Stimulated activated CD4-positive, alpha-beta T cell treated with anti-CD3 and anti-CD28 coated beads, Interleukin-1b, Interleukin-23, amount 100 ng/mL, for 4 hours (primary cell): ENCODE data around the gene UCK2.
A peak's percentile ranks its signal among the peaks of the same experiment; 100 is the strongest.

ENCODE experiments used
- DNase-seq, 2 donors: peaks; one replicate each; pipeline ENCODE4 v3.0.0-alpha.2; 2020; ENCODE audit warnings: low read depth in 2 of 2

Gene UCK2

DNA sequence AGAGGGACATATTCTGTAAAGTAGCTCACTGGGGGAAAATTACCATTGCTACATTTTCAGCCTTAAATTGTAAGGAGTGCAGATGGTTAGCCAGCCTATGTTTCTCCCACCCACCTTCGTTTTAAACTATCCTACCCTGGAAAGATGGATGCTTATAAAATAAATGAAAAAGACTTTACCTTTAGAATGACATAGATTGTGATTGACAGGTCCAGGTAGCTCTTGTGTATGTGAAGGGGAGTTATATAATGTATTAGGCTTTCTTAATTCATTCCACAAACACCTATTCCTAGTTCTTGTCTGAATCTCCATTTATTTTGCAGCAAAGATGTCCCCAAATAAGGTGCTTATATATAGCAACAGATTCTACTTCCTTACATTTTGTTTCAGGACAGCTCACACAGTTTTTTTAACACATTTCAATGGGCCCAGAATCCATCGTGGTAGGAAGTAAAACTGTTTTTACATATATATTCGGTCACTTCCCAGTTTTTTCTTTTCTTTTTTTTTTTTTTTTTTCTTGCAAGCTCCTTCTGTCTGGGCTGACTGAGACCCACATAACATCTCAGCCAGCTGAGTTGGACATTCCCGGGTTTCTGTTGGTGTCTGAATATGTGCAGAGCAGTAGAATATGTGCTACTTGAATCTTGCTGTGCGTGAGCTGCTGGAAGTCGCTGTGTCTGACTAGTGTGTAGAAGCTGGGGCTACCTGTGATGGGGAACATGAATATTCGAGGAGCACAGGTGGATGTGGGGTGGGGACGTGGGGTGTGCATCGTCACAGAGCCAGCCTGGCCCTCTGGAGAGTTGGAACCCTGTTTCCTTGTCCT, 27.8 kb downstream of the UCK2 start:
- no peak for DNase-seq

DNA sequence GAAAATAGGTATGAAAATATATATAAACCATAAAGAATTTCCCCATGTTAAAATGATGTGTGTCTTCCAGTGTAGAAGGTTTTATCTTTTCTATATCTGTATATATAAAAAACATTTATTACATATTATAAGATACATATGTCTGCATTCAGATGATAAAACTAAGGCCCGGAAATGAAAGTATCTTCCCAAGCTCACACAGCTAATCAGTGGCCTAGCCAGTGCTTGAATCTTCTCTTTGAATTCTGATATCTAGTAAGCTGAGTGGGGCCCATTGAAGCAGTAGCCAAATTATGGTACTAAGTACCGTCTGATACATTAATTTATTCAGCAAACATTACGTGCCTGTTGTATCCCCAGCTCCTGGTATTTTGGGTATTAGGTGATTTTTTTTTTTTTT, 28.6 kb downstream of the UCK2 start:
- DNase-seq = no peak

DNA sequence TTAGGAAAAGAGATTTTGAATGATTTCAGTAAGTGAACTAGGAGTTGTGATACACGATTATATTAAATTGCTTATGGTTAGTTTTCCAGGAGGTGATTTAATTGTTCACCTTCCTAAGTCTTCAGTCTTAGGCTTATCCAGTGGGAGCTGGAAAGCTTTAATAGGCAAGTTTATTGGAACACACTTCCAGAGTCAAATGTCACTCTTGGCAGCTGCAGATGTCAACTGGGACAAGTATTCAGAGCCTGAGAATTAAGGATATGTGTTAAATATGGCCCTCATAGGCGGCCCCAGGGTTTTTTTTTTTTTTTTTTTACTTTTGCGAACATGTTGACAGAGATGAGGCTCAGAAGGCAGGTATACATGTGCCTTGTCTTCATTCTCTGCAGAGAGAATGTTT, 29.2 kb downstream of the UCK2 start:
- DNase-seq = no peak

DNA sequence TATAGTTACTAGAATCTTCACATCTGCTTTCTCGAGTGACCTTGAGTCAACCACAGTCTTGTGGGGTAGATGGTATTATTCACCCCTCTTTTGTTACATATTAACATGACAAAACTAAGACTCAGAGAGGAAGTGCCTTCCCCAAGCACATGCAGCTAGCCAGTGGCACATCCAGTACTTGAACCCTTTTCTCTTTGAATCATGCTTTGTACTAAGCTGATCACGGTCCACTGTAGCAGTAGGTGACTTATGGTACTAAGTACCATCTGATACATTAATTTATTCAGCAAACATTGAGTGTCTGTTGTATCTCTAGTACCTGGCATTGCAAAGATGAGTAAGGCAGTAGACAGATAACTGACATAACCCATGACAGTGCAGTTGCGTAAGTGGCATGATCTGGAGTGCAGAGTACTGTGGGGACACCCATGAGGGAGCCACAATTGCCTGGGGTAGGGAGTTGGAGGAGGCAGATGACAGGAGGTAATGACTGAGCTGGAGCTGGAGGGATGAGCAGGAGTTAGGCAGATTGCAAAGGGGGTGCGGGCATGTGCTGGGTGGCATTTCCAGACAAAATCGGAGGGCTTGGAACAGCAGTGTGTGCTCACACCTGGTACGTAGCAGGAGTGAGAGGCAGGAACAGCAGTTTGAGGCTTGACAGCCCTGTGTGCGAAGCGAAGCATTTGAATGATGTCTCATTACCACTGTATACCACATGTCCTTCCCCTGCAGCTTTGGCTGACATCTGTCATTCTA, 29.8 kb downstream of the UCK2 start:
- no peak for DNase-seq

DNA sequence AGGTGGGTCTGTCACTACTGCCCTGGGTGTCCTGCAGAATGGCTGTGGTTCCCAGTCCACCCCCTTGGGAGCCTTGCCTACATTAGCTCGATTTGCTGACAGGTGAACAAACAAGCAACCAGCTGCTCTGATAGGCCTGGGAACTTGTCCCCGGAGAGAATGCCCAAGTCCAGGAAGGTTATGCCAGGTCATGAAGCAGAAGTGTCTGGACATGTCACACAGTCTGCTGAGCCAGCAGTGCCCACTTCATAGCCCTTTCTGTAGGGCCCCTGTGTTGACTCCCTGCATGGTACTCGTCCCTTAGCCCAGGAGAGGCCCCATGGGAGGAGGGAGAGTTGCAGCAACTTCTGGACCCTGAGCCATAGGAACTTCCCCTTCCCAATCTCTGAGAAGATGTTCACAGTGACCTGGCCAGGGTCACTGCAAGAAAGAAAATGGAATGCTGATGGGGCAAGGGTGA, 31.0 kb downstream of the UCK2 start:
- DNase-seq = no peak

DNA sequence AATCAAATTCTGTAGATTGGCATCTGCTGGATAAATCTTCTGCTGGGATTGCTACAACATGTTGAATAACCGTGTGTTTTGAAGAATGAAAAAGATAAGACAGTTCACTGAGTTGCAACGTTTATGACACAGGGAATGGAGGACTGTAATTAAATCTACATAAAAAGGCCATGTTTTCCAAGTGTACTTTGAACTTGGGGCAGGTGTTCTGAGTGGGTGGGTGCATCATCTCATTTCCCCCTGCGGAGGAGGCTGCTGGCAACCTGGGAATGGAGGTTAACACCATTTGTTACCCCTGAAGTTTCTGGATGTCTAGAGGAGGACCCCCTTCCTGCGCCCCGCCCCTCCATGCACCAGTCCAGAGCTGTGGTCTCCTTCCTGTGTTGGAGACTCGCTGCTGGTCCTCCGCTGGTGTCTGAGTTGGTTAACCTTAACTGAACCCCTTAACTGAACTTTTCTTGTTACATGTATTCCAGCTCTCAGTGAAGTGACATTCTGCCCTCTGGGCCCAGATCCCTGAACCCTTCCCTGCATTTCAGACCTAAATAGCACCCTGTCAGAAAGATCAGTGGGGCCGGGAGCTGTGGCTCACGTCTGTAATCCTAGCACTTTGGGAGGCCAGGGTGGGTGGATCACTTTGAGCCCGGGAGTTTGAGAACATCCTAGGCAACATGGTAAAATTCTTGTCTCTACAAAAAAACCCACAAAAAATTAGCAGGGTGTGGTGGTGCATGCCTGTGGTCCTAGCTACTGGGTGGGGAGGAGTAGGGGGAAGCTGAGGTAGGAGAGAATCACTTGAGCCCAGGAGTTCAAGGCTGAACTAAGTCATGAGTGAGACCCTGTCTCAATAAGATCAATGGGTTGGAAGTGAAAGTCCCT, 31.8 kb downstream of the UCK2 start:
- no peak for DNase-seq

DNA sequence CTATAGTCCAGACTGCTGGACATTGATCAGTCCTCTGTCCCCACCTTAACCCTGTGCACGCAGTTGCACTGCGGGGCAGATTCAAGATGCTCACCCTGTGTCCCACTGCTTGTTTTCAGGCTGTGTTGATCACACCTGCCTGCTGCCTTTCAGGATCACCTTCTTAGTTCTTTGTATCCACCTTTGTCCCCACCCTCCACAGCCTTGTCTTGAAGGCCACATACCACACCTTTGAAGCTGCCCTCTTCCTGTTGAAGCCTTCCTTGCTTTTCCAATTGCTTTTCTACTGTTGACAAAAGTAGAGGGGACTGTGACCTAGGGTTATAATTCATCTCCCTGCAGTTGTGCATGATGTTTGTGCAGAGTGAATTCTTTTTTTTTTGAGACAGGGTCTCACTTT, 32.7 kb downstream of the UCK2 start:
- DNase-seq = no peak

DNA sequence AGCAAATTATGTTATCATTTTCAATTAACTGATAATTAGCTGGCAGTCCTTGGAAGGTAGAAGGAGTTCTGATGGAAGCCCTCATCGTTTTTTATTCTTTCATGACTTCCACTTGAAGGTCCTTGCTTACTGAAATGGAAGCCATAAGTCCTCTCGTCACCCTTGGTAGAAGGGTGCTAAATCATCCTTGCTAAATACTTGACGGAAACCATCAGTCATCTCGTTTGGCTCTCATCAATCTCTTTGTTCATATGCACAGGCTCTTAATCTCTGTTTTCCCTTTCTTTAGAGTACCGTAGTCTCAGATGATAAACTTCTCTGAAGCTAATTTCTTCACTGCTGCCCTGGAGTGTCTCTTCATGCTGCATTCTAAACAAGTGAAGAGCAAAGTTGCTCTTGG, 34.5 kb downstream of the UCK2 start:
- DNase-seq = no peak

DNA sequence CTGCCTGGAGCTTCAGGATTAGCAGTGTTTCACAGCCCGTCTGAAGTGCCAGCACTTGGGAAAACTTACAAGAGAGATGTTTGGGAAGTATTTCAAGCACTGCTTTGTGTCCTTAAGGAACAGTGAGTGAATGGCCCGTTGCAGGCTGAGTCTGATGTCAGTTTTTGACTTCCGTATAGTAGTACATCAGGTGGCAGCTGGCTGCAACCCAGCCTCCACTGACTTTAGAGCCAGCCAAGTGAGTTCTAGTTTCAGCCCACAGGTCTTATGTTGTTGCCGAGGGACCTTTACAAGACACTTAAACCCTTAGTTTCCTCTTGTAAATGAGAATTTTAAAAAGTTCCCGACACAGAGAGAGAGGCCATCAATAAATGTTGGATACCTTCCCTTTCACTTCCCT, 35.0 kb downstream of the UCK2 start:
- DNase-seq = no peak

DNA sequence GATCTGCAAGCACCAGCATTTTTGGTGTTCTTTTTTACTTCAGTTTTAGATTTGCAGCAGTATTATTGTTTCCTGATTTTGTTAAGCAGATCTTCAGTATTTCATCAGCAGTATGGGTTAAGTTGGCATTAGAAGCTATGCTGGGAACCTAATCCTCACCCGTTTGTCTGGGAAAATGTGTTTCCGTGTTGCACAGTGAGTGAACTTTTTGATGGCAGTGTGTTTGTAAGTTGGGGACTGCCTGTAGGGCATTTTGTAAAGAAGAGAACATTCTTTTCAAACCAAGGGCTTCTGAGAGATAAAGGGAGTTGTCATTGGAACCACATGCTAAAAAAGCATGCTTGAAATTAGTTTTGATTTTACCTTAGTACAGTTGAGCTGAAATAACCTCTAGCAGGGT, 35.9 kb downstream of the UCK2 start:
- DNase-seq = no peak

DNA sequence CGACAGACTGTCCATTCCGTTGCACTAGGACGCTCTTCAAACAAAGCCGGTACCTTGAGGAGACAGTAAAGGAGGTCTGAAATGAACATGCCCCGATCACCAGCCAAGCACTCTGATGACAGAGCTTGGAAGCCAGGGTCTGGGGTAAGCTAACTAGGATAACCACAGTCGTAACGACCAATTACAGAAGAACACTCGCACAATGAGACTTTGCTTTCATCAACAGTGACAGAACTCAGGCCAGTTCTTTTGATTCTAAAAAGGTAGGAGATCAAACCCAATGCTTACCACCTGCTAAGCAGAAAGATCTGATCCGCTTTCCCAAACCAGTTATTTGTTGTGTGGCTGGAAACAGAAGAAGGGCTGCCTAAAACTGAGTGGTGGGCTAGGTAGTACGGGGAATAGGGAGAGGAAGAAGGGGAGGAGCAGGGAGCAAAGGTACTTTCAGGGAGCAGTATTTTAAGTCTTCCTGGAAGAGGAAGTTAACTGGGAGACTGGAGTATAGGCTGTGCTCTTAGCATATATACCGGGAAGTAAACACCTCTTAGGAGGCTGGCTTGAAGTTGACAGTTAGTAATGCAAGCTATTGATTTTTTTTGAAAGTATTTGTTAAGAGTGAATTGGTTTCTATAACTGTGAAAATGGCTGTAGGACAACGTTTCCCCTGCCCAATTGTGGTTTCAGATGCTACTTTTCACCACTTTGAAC, 38.4 kb downstream of the UCK2 start:
- DNase-seq = no peak

DNA sequence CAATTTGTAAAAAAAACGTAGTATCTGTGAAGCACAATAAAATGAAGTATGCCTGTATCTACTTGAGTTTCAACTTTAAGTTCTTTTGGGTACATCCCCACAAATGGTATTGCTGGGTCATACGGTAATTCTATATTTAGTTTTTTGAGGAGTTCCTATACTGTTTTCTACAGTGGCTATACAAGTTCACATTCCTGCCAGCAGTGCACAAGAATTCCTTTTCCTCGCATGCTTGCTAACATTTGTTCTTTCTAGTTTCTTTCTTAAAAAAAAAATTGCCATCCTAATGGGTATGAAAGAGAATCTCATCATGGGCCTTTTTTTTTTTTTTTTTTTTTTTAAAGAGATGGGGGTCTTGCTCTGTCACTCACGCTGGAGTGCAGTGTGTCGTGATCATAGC, 41.9 kb downstream of the UCK2 start:
- DNase-seq = no peak

DNA sequence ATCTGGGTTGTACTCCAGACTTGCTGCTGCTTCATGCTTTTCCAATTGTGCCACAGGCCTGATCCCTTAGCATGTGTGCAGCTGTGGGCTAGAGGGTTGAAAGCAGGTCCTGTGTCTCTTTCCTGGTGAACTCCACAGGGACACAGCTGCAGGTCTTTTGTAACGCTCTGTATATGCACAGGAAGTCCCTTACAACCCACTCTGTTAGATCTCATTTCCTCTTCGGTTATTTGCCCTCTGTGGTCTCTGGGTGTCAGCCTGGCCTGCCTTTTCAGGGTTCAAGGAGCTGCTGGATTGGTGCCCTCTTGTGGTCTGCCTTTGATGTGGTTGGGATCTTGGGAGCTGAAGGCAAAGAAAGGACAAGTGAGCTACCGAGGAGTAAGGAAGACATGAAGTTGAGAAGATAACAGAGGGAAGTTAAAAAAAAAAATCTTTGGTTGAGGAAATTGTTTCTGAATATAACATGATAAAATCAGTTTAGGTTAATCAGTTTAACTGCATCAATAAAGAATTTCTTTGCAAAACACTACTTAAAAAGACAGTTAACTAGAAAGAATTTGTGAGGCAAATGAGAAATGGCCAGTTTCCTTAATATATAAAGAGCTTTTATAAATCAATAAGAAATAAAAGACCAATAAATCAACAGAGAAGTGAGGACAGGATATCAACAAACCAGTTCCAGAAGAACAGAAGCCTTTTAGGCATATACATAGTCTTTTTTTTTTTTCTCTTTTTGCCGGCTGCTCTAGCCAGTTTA, 44.1 kb downstream of the UCK2 start:
- peak; percentile 6 to 21 for DNase-seq

DNA sequence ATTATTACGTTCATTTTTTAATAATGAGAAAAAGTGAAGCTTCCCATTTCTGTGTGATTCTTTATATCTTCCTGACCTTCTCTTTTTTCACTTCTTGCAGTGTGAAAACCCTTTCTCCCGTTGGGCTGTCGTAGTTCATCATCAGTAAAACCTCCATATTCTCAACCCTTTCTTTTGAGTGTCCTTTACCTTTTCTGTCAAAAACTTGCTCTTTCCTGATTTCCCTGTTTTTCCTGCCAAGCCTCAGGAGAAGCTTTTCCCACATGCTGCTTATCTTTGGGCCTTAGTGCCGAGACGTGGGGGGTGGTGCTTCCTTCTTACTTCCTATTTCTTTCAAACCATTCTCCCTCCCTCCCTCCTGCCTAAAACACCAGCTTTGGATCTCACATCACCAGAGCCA, 46.1 kb downstream of the UCK2 start:
- DNase-seq = no peak

DNA sequence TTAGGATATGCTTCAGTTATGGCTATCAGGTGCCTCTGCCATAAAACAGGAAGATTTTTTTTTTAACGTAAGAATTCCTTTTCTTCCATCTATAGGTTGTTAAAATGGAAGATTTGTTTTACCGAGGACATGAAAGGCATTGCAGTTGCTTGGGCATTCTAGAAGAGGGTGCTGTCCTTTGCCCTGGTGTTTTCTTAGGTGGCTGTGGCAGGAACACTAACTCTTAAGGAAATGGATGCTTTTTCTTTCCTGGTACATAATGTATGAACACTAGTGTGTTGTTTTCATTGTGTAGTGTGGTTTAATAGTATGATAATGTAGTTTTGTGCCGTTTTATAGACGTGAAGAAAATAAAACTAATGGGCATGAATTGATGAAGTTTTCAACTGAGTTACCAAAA, 47.2 kb downstream of the UCK2 start:
- no peak for DNase-seq

DNA sequence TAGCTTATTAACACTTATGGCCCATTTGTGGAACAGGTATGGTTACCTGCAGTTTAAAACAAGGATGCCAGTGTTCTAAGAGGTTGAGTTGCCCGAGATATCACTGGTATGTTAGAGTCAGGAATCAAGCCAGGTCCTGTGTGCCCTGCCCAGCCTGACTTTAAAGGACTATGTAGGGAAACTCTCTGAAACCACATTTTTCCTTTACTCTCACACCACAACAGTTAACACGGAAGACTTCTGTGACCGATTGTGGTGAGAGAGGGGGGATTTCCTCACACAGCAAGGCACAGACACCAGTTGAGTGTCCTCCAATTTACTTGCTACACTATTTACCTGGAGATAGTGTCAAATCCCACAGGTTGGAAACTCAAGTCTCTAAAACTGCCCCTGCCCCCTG, 47.8 kb downstream of the UCK2 start:
- no peak for DNase-seq

DNA sequence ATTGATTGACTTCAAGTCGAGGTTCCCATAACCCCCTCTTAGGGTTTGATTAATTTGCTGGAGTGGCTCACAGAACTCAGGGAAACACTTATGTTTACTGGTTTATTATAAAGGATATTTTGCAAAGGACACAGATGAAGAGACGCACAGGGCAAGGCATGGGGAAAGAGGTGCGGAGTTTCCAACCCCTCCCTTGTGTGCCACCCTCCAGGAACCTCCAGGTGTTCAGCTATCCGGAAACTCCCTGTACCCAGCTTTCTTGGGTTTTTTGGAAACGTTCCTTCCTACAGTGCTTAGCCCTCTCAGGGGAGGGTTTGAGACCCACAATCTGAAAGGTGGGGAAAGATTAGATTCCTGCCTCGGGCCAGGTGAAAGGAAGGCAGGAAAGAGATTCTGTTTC, 48.2 kb downstream of the UCK2 start:
- DNase-seq = no peak

DNA sequence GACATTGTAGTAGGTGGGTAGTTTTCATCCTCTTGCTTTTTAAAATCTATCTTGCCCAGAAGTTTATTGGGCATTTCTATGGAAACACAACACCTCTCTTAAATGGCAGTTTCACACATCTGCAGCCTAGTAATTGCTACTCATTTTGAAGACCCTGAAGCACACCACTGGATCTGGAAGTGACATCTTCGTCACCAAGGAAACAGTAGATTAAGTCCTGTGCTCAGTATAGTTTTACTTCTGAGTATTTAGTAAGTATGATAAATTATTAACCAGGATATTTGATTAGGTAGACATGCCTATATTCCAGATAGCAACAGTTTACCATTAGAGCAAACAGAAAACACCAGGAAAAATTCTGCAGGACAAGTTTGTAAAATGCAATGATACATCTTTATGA, 48.7 kb downstream of the UCK2 start:
- DNase-seq = no peak

DNA sequence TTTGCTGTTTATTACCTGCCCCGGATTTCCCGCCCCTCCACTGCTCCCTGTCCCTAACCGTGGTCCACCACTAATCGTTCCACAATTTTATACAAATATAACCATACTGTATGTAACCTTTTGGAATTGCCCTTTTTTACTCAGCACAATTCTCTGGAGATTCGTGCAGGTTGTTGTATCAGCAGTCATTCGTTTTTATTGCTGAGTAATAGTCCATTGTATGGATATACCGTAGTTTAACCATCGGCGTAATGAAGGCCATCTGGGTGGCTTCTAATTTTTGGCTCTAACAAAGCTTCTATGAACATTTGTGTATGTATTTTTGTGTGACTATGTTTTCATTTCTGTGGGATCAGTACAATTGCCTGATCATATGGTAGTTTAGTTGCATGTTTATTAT, 50.0 kb downstream of the UCK2 start:
- no peak for DNase-seq

DNA sequence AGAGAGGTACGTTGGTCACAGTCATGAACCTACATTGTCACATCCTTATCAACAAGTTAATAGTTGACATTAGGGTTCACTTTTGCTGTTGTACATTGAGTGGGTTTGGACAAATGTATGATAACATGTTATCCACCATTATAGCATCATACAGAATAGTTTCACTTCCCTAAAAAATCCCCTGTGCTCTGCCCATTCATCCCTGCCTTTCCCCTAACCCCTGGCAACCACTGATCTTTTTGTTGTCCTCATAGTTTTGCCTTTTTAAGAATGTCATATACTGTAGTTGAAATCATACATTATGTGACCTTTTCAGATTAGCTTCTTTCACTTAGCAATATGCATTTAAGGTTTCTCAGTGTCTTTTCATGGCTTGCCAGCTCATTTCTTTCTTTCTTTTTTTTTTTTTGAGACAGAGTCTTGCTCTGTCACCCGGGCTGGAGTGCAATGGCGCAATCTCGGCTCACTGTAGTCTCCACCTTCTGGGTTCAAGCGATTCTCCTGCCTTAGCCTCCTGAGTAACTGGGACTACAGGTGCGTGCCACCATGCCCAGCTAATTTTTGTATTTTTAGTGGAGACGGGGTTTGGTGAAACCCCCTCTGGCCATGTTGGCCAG, 50.6 kb downstream of the UCK2 start:
- DNase-seq = no peak

DNA sequence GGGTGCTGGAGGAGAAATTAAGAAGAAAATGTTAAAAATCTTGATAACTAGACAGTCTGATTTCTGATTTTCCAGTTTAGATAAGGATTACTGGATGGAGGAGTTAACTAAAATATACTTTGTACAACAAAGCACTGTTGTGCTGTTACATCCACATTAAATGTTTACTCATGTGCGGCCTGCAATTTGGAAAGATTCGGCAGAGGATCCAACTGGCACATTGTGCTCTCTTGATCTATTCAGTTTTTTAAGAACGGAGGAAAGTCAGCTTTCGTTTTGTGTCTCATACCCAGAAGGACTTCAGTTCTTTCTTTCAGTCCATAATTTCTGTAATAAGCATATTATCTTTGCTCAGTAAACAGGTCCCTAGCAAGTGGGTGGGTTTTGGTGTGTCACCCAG, 52.5 kb downstream of the UCK2 start:
- DNase-seq = no peak
